ENCODE results near the gene PTPRO. TPM values are rescaled to one million over a fixed set of nuclear protein-coding genes. Genes with fewer than 3 reads are reported as not detected.

PTPRO gene
- polyA plus RNA-seq, 1 of the 3 experiments (the other 2 are of a cell fraction), result 1.4 TPM

DNA sequence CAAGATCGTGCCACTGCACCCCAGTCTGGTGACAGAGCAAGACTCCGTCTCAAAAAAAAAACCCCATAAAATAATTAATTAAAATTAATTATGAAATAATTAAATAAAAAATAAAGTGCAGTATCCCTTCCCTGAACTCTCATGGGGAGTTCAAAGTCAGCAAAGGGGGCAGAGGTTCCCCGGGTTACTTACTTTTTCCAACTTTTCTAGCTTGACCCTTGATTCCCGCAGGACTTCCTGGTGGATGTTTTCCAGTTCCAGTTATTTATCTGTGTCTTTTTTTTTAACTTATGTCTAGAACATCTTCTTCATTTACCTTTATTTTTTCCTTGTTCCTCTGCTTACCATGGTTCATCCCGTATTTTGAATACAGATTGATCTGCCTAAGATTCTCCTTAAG, 269.5 kb downstream of the PTPRO start (continued):
- no peak for TF ChIP-seq POLR2AphosphoS5 (IDR thresholded peaks at IDR 0.05; ENCODE audit: low read depth, low read length)
- no peak for TF ChIP-seq RXRA (IDR thresholded peaks at IDR 0.05; ENCODE audit: borderline replicate concordance, low read depth)
- no peak for TF ChIP-seq EZH2phosphoT487 (IDR thresholded peaks at IDR 0.05; ENCODE audit: borderline replicate concordance, low read depth)
- no peak for TF ChIP-seq TCF12 (IDR thresholded peaks at IDR 0.05)
- TF ChIP-seq JUND (IDR thresholded peaks at IDR 0.05), result no peak
- TF ChIP-seq, protein P1, sequence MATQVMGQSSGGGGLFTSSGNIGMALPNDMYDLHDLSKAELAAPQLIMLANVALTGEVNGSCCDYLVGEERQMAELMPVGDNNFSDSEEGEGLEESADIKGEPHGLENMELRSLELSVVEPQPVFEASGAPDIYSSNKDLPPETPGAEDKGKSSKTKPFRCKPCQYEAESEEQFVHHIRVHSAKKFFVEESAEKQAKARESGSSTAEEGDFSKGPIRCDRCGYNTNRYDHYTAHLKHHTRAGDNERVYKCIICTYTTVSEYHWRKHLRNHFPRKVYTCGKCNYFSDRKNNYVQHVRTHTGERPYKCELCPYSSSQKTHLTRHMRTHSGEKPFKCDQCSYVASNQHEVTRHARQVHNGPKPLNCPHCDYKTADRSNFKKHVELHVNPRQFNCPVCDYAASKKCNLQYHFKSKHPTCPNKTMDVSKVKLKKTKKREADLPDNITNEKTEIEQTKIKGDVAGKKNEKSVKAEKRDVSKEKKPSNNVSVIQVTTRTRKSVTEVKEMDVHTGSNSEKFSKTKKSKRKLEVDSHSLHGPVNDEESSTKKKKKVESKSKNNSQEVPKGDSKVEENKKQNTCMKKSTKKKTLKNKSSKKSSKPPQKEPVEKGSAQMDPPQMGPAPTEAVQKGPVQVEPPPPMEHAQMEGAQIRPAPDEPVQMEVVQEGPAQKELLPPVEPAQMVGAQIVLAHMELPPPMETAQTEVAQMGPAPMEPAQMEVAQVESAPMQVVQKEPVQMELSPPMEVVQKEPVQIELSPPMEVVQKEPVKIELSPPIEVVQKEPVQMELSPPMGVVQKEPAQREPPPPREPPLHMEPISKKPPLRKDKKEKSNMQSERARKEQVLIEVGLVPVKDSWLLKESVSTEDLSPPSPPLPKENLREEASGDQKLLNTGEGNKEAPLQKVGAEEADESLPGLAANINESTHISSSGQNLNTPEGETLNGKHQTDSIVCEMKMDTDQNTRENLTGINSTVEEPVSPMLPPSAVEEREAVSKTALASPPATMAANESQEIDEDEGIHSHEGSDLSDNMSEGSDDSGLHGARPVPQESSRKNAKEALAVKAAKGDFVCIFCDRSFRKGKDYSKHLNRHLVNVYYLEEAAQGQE (IDR thresholded peaks at IDR 0.05; ENCODE audit: low read depth, low read length), result no peak

DNA sequence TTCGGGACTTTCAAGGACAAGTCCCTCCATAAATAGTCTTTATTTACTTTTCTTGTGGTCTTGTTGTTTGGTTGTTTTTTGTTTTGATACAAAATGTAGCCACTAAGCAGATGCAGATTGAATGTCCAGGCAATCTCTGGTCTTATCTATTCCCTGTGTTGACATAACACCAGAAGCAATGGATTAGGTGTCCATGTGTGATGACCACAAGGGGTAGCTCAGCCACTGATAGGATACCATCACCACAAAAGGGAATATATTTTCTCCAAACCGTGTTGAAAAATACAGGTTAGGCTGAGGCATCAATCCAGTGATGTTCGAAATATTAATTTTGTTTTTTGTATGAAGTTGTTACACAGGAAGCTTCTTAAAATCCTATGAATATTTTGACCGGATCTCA, 270.6 kb downstream of the PTPRO start:
- no peaks in the 10 kb centered on the region for H3K9me2 ChIP-seq
- no peak overlapping the region for H3K4me3 ChIP-seq (ENCODE audit: low read depth in 2 of 2, low read length in 1 of 2)
- no peaks in the 10 kb centered on the region for H3K9me3 ChIP-seq
- H3K36me3 ChIP-seq (replicated peaks in 1 of 2; ENCODE audit: control insufficient read depth in 1 of 2, insufficient read depth in 2 of 2, low read length in 1 of 2), result no peaks in the 10 kb centered on the region
- no peak for DNase-seq
- no peaks in the 10 kb centered on the region for H3F3A ChIP-seq (replicated peaks; ENCODE audit: insufficient read depth)
- H3K79me2 ChIP-seq (ENCODE audit: insufficient read depth), result no peaks in the 10 kb centered on the region
- no peaks in the 10 kb centered on the region for H4K20me1 ChIP-seq (ENCODE audit: insufficient read depth)
- no peaks in the 10 kb centered on the region; a peak in 2 of 4 replicates for H3K4me1 ChIP-seq (ENCODE audit: control insufficient read depth in 1 of 2, insufficient read depth in 2 of 2, low read depth in 1 of 2, low read length in 1 of 2)
- no peak overlapping the region for H2AFZ ChIP-seq (ENCODE audit: low read depth)
- H3K27ac ChIP-seq (ENCODE audit: low read depth in 2 of 2, low read length in 1 of 2), result no peak overlapping the region
- ChIA-PET POLR2A (no interaction called here), CTCF (interaction anchor here (8.3 kb wide), 1 partner anchor 263 kb away, joined by 98 read pairs; no protein-coding TSS in a partner anchor)
- no peak overlapping the region for H3K9ac ChIP-seq
- TF ChIP-seq RAD21 (IDR thresholded peaks at IDR 0.05; ENCODE audit: low read length), result peak; percentile 30; the same call in 1 of the 2 replicates
- TF ChIP-seq TEAD4 (IDR thresholded peaks at IDR 0.05; ENCODE audit: borderline replicate concordance, insufficient read depth), result no peak
- no peak for TF ChIP-seq NRF1 (IDR thresholded peaks at IDR 0.05; ENCODE audit: low read depth, low read length)
- TF ChIP-seq, protein P2, sequence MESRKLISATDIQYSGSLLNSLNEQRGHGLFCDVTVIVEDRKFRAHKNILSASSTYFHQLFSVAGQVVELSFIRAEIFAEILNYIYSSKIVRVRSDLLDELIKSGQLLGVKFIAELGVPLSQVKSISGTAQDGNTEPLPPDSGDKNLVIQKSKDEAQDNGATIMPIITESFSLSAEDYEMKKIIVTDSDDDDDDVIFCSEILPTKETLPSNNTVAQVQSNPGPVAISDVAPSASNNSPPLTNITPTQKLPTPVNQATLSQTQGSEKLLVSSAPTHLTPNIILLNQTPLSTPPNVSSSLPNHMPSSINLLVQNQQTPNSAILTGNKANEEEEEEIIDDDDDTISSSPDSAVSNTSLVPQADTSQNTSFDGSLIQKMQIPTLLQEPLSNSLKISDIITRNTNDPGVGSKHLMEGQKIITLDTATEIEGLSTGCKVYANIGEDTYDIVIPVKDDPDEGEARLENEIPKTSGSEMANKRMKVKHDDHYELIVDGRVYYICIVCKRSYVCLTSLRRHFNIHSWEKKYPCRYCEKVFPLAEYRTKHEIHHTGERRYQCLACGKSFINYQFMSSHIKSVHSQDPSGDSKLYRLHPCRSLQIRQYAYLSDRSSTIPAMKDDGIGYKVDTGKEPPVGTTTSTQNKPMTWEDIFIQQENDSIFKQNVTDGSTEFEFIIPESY (IDR thresholded peaks at IDR 0.05; ENCODE audit: borderline replicate concordance, low read depth), result no peak
- TF ChIP-seq ELF1 (IDR thresholded peaks at IDR 0.05), result no peak
- TF ChIP-seq, protein P3, sequence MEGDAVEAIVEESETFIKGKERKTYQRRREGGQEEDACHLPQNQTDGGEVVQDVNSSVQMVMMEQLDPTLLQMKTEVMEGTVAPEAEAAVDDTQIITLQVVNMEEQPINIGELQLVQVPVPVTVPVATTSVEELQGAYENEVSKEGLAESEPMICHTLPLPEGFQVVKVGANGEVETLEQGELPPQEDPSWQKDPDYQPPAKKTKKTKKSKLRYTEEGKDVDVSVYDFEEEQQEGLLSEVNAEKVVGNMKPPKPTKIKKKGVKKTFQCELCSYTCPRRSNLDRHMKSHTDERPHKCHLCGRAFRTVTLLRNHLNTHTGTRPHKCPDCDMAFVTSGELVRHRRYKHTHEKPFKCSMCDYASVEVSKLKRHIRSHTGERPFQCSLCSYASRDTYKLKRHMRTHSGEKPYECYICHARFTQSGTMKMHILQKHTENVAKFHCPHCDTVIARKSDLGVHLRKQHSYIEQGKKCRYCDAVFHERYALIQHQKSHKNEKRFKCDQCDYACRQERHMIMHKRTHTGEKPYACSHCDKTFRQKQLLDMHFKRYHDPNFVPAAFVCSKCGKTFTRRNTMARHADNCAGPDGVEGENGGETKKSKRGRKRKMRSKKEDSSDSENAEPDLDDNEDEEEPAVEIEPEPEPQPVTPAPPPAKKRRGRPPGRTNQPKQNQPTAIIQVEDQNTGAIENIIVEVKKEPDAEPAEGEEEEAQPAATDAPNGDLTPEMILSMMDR (IDR thresholded peaks at IDR 0.05), result peak; percentile 39
- H3K27me3 ChIP-seq (ENCODE audit: insufficient read depth), result no peaks in the 10 kb centered on the region
- WGBS (ENCODE audit: low lambda C conversion rate), result 79% methylated on average over 4 of the region's 4 CpGs
- H3K4me2 ChIP-seq, result no peak overlapping the region

Measured in SK-N-SH (cell line).